Right renal pelvis (tissue), 4 donors: ENCODE results near the gene GNA15. TPM values are rescaled to one million over a fixed set of nuclear protein-coding genes. Genes with fewer than 3 reads are reported as not detected.
A peak's percentile ranks its signal among the peaks of the same experiment; 100 is the strongest.
"Not testable (repeated sequence)": the region's sequence is repeated elsewhere in the genome, so short reads cannot be mapped to it uniquely, and the experiment has no call there.

ENCODE experiments used
- DNase-seq, 4 donors: peaks; one replicate each; pipeline ENCODE4 v3.0.0-alpha.2; 2013; ENCODE audit warnings: low read depth in 4 of 4, low spot score in 3 of 4, missing footprints in 1 of 4
- polyA plus RNA-seq, 4 donors: library from polyadenylated mRNA; unstranded; fragments of 120-200 nt; gene quantifications; one replicate each; pipeline ENCODE4 v1.2.1, GENCODE V29; 2013; ENCODE audit not compliant: insufficient read length in 4 of 4

The GNA15 gene
- polyA plus RNA-seq, 4 donors: 0.70 to 1.2 (median 1.0) TPM

- no peak for DNase-seq
Observed at GRCh38 chr19:3171894-3172672, 36.2 kb downstream of the GNA15 start.

GRCh38 chr19:3172673-3173000 is 36.8 kb downstream of the GNA15 start:
- DNase-seq: not testable (repeated sequence)

DNA sequence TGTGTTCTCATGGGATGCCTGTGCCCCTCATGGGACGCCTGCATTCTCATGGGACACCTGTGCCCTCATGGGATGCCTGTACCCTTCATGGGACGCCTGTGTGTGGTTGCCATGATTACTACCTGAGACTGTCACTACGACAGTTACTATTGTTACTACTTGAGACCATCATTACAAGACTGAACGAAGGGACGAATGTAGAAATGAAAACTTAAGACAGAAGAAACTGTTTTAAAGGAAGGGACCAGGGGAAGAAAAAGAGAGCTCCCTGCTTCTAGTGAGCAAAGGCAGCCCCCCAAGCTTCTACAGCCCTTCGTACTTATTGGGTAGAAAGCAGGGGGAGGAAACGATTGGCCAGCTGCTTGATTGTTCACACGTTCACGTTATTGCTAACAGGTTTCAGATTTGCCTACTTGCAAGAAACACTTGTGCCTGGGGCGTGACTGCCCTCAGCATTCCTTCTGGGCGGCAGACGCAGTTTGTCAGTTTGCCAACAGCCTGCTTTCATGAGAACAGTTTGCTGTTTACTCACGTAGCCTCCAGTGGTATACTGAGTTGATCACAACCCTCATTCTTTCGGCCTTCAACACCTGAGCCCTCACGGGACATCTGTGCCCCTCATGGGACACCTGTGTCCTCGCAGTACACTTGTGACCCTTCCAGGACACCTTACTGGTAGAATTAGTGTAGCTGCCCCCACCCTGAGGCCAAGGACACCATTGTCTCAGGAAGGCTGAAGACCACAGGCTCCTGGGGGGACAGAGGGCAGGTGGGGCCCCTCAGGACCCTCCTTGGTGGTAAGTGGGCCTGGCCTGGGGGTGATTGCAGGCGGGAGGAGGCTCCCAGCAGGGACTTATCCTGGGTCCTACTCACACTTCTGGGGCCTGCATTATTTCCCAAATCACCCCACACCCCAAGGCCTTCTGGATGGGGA is 40.2 kb downstream of the GNA15 start:
- DNase-seq: no peak

GRCh38 chr19:3176715-3177501 is 41.1 kb downstream of the GNA15 start:
- no peak for DNase-seq

GRCh38 chr19:3178377-3178972 is 42.6 kb downstream of the GNA15 start, which contains the start of gene S1PR4:
Gene S1PR4, plus strand, starts transcription at chr19:3178769. Its CDS starts 24 bp downstream, at chr19:3178793.
- DNase-seq: no peak

DNA sequence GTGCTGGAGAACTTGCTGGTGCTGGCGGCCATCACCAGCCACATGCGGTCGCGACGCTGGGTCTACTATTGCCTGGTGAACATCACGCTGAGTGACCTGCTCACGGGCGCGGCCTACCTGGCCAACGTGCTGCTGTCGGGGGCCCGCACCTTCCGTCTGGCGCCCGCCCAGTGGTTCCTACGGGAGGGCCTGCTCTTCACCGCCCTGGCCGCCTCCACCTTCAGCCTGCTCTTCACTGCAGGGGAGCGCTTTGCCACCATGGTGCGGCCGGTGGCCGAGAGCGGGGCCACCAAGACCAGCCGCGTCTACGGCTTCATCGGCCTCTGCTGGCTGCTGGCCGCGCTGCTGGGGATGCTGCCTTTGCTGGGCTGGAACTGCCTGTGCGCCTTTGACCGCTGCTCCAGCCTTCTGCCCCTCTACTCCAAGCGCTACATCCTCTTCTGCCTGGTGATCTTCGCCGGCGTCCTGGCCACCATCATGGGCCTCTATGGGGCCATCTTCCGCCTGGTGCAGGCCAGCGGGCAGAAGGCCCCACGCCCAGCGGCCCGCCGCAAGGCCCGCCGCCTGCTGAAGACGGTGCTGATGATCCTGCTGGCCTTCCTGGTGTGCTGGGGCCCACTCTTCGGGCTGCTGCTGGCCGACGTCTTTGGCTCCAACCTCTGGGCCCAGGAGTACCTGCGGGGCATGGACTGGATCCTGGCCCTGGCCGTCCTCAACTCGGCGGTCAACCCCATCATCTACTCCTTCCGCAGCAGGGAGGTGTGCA is 43.3 kb downstream of the GNA15 start:
- DNase-seq: no peak

GRCh38 chr19:3179739-3180293 is 44.0 kb downstream of the GNA15 start:
- DNase-seq: no peak

- DNase-seq: no peak
Observed at GRCh38 chr19:3183721-3184641, 48.1 kb downstream of the GNA15 start.

DNA sequence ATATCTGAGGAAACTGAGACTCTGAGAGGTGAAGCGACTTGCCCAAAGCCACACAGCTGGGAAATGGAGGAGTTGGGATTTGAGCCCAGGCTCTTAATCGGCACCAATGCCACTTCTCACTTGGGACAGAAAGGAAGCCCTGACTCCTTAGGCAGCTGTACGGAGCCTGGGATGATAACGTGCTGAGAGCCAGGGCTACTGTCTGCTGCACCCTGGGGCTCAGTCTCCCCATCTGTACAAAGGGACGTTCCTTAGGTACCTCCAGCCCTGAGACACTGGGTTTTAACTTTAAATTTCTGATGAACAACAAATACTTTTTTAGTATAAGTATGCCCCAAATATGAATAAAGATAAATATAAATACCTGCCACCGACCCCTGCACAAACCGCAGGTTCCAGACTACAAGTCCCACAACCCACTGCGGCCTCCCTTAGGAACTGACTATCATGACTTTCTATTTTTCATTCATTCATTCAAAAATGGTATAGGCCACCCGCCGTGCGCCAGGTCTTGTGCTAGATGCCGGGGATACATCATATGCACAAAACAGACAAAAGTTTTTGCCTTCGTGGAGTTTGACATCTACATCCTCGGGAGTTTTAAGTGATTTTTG is 49.1 kb downstream of the GNA15 start:
- DNase-seq: peak in 1 of 4 donors; percentile 74

- DNase-seq: peak; percentile 93 to 96 (median 94)
Observed at GRCh38 chr19:3185461-3186159, 49.8 kb downstream of the GNA15 start, which contains the start of gene NCLN. Gene NCLN, plus strand, starts transcription at chr19:3185930. Its CDS starts 101 bp downstream, at chr19:3186031.

DNA sequence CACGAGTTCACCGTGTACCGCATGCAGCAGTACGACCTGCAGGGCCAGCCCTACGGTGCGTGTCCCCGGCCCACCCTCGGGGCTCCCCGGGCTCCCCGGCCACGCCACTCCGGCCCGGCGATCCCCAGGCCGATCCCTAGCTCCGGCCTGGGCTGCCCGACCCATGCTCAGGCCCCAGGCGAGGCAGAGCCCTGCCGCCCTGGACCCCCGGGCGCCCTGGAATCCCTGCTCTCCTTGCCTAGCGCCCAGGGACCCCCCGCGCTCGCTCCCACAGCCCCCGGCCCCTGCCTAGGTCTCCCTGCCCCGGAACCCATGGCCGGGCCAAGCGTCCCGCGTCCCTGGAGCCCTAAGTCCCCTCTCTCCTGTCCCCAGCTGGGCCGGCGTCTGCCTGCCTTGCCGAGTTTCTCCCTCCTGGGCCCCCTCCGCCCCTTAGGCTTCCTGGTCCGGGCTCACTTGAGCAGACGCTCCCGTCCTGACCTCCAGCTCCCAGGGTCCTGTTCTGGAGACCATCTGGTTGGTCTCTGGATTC is 50.4 kb downstream of the GNA15 start:
- no peak for DNase-seq

DNA sequence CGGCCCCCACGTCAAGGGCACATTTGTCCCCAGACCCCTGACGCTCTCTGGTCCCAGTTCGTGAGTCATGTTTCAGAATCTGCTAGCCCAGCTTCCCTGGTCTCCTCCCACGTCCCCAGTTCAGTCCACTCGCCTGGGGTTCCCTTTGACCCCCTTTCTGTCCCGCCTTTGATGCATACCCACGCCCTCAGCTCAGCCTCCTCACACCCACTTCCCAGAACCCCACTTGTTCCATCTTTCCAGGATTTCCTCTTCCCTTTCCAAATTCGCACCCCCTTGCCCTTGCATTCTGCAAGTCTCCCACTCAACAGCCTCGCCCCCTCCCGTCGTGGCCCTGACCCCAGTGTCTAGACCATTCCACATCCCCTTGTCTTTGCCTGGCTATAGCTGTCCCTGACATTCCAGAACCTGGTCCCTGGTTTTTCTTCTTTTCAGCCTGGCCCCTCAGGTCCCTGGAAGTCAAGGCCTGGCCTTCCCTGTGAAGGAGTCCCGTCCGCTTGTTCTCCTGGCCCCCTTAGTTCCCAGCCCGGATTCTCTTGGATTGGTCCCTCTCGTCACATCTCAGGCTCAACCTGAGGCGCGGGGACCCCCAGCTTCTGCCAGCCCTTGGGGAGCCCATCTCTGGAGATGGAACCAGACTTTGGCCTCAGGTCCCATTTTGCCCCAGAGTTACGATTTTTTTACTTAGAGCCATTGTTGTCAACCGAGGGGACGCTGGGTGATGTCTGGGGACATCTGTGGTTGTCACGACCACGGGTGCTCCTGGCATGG is 51.2 kb downstream of the GNA15 start:
- no peak for DNase-seq

DNA sequence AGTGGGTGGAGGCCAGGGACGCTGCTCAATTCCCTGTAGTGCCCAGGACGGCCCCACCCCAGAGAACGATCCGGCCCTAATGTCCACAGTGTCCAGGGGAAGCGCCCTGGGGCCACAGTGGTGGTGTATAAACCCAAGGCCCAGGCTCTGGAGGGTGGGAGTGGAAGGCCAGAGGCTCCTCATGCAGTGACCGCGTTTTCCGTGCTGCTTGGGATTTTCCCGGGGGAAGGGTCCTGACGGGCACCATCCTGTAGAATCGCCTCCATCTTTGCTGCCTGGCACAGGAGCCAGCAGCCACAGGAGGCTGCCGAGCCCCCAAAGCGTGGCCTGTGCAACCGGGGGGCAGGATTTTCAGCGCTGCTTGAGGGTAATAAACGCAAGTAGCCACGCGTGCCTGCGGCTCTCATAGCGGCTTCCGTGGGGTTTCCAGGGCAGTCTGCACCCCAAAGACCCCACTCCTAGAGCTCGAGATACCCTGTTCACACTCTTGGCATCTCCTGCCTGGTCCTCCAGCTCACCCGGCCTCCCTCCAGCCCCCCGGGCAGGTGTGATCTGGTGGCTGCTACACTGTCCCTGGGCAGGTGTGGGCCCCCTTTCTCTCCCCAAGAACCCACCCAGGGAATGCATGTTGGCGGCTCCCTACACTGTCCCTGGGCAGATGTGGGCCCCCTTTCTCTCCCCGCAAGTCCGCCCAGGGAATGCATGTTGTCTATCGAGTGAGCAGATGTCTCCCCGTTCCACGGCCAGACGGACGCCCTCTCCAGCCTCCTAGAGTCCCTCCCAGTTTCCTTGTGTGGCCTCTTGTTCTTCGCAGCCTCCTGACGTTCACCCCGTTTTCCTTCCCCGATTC is 52.1 kb downstream of the GNA15 start:
- DNase-seq: no peak

DNA sequence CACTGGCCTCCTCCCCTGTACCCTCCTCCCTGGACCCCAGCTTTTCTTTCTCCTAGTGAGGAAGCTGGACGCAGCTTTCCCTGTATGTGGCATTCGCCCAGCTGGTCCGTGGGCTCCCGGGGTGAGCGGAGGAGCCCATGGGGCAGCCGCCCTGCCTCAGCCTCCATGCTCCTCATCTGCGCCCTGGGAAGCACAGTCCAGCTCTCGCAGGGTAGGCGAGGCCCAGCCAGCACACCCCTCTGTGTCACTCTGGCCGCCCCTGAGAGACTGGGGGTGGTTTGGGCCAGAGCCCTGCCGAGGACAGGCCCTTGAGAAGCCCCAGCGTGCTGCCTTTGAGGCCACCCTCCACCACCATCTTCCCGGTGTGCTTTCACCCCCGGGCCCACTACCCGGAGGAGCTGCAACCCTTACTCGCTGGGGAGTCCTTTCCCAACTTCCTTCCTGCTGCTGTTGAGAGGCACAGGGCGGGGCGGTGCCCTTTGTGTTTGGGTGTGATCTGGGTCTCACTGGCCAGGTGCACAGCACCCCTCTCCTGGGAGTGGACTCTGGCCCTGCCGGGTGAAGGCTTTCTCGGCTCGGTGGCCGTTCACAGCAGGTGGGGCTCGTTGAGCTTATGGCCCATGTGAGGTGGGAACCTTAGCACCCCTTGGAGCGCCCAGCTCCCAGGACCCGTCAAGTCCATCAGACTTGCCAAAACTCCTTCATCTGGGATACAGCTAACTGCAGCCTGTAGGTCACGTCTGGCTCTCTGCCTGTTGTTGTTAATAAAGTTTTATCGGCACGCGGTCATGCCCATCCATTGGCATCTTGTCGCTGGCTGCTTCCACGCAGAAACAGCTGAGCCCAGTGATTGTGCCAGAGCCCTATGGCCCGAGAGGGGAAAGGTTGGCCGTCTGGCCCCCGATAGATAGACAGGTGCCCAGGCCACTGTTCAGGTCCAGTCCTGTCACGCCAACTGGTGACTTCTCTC is 53.1 kb downstream of the GNA15 start:
- DNase-seq: no peak
